Activated CD4-positive, alpha-beta T cell treated with anti-CD3 and anti-CD28 coated beads, Interleukin-2, amount 10 ng/mL, durations not matched to agents 7 days and 5 days (primary cell): ENCODE measurements around the gene GRK1. TPM values are rescaled to one million over a fixed set of nuclear protein-coding genes. Genes with fewer than 3 reads are reported as not detected.

Experiments
- CTCF ChIA-PET: fragments of 350-600 bp; sonication (Branson Sonifier 250); formaldehyde crosslinking; loops from one replicate; lab custom pipeline; 2021; ENCODE audit warnings: antibody characterized with exemption; lab: Charles Lee
- POLR2A ChIA-PET: fragments of 350-600 bp; sonication (Branson Sonifier 250); formaldehyde crosslinking; loops from one replicate; lab custom pipeline; 2021; ENCODE audit warnings: antibody characterized with exemption; lab: Charles Lee
- DNase-seq: peaks from one replicate; pipeline ENCODE4 v3.0.0-alpha.2; 2020
- H3K27ac Mint-ChIP-seq: one replicate; pipeline ENCODE4 v1.8.0; 2021; ENCODE audit warnings: mild to moderate bottlenecking, moderate library complexity, mixed read lengths
- H3K27me3 Mint-ChIP-seq: one replicate; pipeline ENCODE4 v1.8.0; 2021; ENCODE audit warnings: mixed read lengths
- H3K36me3 Mint-ChIP-seq: one replicate; pipeline ENCODE4 v1.8.0; 2021; ENCODE audit warnings: low read depth, mixed read lengths
- H3K4me1 Mint-ChIP-seq: one replicate; pipeline ENCODE4 v1.8.0; 2021; ENCODE audit warnings: mixed read lengths
- H3K4me3 Mint-ChIP-seq: one replicate; pipeline ENCODE4 v1.8.0; 2021; ENCODE audit warnings: mild to moderate bottlenecking, moderate library complexity, mixed read lengths
- H3K9me3 Mint-ChIP-seq: one replicate; pipeline ENCODE4 v1.8.0; 2021; ENCODE audit warnings: mixed read lengths
- total RNA-seq, 2 experiments: library from RNA; stranded (reverse); gene quantifications; one replicate each; pipeline ENCODE4 v1.2.3, GENCODE V29; 2021

GRK1 gene
- total RNA-seq, 2 experiments from 2014 or later, result 0.19 TPM; not detected in 1

GRCh38 chr13:113785051-113786010 is 118.3 kb downstream of the GRK1 start:
- no peak overlapping the region for H3K4me3 Mint-ChIP-seq
- ChIA-PET CTCF (no interaction called here), POLR2A (no interaction called here)
- no peaks in the 10 kb centered on the region for H3K9me3 Mint-ChIP-seq
- peaks cover 7% of the 10 kb centered on the region for H3K27me3 Mint-ChIP-seq
- no peaks in the 10 kb centered on the region for H3K36me3 Mint-ChIP-seq
- no peaks in the 10 kb centered on the region for H3K4me1 Mint-ChIP-seq
- no peak overlapping the region for H3K27ac Mint-ChIP-seq
- no peak for DNase-seq

- peaks cover 7% of the 10 kb centered on the region for H3K27me3 Mint-ChIP-seq
- no peaks in the 10 kb centered on the region for H3K9me3 Mint-ChIP-seq
- H3K27ac Mint-ChIP-seq, result no peak overlapping the region
- POLR2A ChIA-PET, result no interaction called here
- CTCF ChIA-PET, result no interaction called here
- H3K4me1 Mint-ChIP-seq, result no peaks in the 10 kb centered on the region
- H3K36me3 Mint-ChIP-seq, result no peaks in the 10 kb centered on the region
- no peak overlapping the region for H3K4me3 Mint-ChIP-seq
- no peak for DNase-seq
These were observed 119.3 kb downstream of the GRK1 start for GRCh38 chr13:113786262-113786841.

Other genes starting within 250 kb of the GRK1 start
- 1 to 10 TPM in 1 of 2 experiments, under 1 TPM in 1; 1.00 to 1.4 TPM for gene ADPRHL1, start 213.7 kb upstream of the GRK1 start, total RNA-seq
- 10 to 100 TPM; 13.9 to 20.3 TPM for gene DCUN1D2, start 176.5 kb upstream of the GRK1 start, total RNA-seq
- gene TFDP1, start 82.5 kb upstream of the GRK1 start, total RNA-seq, result 100 to 1,000 TPM; 152 to 153 TPM
- not detected for gene ATP4B, start 9.0 kb upstream of the GRK1 start, total RNA-seq
- gene TMEM255B, start 92.0 kb downstream of the GRK1 start, total RNA-seq, result 1 to 10 TPM; 1.3 to 1.8 TPM
- gene GAS6, start 196.9 kb downstream of the GRK1 start, total RNA-seq, result under 1 TPM; 0.82 to 0.92 TPM